HL-60 (cell line): ENCODE measurements around the gene RTN4RL1.

Experiments used
- CTCF ChIP-seq: IDR thresholded peaks from one replicate; pipeline ENCODE4 v1.5.1; 2011; ENCODE audit warnings: low read length, control low read depth, inconsistent platforms; ENCODE audit not compliant: insufficient read depth
- GABPA ChIP-seq: IDR thresholded peaks from 2 replicates; pipeline ENCODE4 v1.6.1; 2012; ENCODE audit warnings: low read depth
- POLR2AphosphoS5 ChIP-seq: IDR thresholded peaks from 2 replicates; pipeline ENCODE4 v1.6.1; 2012; ENCODE audit warnings: low read depth
- REST ChIP-seq: IDR thresholded peaks from 2 replicates; pipeline ENCODE4 v1.6.1; 2012; ENCODE audit warnings: low read depth; ENCODE audit not compliant: insufficient replicate concordance

- no peak for TF ChIP-seq CTCF
- no peak for TF ChIP-seq GABPA
- no peak for TF ChIP-seq POLR2AphosphoS5
- no peak for TF ChIP-seq REST
These were observed 96.2 kb downstream of the RTN4RL1 start for GRCh38 chr17:1928976-1929375.
